Stimulated activated CD8-positive, alpha-beta memory T cell treated with anti-CD3 and anti-CD28 coated beads, Interleukin-4, amount 100 ng/mL, for 48 hours (primary cell): Measurements from ENCODE around the gene PCSK5.
A peak's percentile ranks its signal among the peaks of the same experiment; 100 is the strongest.
"Not testable (repeated sequence)": the region's sequence is repeated elsewhere in the genome, so short reads cannot be mapped to it uniquely, and the experiment has no call there.

Experiments
- DNase-seq: peaks from one replicate; pipeline ENCODE4 v3.0.0-alpha.2; 2020

PCSK5 gene

DNA sequence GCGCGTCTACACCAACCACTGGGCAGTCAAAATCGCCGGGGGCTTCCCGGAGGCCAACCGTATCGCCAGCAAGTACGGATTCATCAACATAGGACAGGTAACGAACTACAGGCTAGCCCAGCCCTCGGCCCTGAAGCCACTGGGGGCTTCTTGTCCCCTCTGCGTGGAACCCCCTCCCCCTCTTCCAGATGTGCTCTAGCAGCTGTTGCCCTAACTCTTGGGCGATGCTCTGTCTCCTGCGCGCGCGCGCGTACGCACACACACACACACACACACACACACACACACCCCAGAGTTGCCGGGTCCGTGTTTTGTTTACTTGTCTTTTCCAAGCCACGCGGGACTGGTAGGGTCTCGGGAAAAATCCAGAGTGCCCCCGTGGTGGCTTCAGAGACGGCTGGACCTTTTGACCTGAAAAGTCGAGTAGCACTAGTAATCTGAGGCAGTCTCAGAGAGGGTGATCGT lies 836 bp downstream of the PCSK5 start:
- DNase-seq = peak; percentile 57

GRCh38 chr9:75891771-75892215 lies 1.3 kb downstream of the PCSK5 start:
- peak; percentile 39 for DNase-seq

GRCh38 chr9:75892216-75892911 lies 1.9 kb downstream of the PCSK5 start:
- peak; percentile 45 for DNase-seq

DNA sequence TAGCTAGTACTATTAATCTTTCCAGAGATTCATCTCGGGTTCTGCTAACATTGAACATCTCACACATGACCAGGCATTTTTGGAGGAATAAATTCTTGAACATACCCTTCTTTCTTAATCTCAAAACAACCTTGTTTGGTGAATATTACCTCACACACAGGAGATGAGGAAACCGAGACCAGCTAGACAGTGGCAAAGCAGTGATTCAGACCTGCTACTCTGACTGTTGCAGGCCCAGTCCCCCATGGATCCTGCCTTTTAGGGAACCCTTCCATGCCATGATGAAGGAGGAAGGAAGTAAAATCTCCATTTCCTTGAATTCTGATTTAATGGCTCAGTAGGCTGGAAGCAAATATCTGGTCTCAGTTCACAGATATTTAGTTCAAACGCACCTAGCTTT lies 2.6 kb downstream of the PCSK5 start:
- DNase-seq = no peak

- DNase-seq = no peak
These were observed 4.1 kb downstream of the PCSK5 start for GRCh38 chr9:75894566-75894965.

DNA sequence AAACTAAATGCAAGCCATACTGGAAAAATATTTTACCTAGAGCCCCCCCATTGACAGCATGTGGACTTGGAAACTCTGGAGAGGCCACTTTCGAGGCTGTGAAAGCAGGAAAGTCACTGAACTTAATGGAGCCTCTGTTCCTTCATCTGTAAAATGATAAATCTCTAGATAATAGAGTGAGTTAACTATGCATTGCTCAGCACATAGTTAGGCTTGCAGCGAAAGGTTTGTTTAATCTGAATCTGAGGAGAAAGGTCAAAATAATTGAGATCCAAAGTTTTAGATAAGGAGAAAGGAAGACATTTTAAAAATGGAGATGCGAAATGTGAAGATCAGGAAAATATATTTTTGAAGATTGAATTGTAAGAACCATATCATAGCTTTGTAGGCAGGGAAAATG lies 4.6 kb downstream of the PCSK5 start:
- no peak for DNase-seq

GRCh38 chr9:75896193-75896592 lies 5.7 kb downstream of the PCSK5 start:
- no peak for DNase-seq

DNA sequence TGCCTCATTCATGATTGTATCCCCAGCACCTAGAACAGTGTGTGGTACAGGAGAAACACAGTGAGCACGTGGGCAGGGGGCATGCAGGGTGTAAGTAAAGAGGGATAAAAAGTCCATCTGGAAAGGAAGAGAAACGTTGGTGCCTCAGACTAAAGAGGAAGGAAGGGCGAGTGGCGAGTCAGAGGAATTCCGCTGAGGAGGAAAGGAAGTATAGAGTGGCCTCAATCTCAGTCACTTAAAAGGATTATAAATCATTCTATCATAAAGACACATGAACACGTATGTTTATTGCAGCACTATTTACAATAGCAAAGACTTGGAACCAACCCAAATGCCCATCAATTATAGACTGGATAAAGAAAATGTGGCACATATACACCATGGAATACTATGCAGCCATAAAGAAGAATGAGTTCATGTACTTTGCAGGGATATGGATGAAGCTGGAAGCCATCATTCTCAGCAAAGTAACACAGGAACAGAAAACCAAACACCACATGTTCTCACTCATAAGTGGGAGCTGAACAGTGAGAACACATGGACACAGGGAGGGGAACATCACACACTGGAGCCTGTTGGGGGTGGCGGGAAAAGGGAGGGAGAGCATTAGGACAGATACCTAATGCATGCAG lies 10.5 kb downstream of the PCSK5 start:
- DNase-seq = not testable (repeated sequence)

DNA sequence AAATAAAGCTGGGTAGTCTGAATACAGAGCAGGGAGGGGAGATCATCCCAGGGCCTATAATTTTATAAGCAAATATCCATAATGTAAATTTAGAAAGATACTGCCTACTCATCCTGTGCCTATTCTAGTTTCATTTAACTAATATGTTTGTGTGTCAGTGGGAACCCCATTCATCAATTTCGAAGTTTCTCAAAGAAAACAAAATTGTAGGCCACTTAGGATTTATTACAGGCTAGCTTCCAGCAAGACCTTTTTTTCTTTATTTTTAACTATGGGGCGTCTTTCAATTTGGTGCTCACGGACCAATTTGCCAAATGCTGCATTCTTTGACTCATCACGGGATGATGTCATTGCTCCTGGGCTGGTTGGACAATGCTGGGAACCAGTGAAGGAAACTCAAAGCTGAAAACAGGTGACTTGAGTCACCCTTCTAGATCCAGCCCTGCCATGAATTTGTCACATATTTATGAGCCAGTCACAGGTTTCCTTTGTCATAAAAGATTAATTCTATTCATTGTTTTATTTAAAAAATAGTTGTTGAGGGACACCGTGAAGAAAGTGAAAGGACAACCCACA lies 13.4 kb downstream of the PCSK5 start:
- DNase-seq = peak; percentile 25

- DNase-seq = no peak
These were observed 13.9 kb downstream of the PCSK5 start for GRCh38 chr9:75904364-75904763.

- no peak for DNase-seq
These were observed 16.1 kb downstream of the PCSK5 start for GRCh38 chr9:75906531-75906930.

DNA sequence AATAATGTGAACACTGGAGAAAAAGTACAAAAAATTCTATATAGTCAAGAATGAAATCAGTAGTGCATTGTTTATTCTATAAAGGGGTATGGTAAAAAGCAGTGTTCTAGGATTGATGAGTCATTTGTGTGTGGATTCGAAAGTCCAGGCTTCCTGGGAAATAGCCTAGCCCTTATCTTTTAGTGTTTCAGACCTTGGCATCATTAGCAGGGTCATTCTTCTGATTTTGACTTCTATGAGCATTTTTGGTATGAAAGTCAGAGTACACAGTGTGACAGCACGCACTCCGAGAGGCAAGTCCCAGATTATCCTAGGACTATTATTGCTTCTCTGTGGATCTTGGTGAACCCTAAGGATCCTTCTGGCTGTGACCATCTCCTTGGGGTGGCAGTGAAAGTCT lies 16.9 kb downstream of the PCSK5 start:
- DNase-seq = no peak

DNA sequence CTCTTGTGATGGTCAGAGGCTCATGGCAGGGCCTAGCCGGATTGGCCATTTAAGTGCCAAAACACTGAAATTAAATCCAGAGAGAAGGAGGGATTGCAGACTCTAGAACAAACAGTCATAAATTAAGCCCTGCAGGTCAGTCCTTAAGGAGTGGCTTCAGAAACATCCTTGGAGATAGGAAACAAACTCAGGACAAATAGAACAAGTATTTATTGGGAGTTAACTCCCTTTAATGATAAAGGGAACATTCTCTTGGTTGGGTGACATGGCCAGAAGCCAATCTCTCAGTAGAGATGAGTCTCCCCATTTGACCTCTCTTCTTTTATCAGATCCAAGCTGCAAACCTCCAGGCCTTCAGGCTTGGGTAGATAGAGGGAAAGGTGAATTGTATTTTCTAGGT lies 17.4 kb downstream of the PCSK5 start:
- DNase-seq = no peak

- no peak for DNase-seq
These were observed 19.3 kb downstream of the PCSK5 start for GRCh38 chr9:75909776-75910175.

GRCh38 chr9:75910731-75911130 lies 20.3 kb downstream of the PCSK5 start:
- no peak for DNase-seq

DNA sequence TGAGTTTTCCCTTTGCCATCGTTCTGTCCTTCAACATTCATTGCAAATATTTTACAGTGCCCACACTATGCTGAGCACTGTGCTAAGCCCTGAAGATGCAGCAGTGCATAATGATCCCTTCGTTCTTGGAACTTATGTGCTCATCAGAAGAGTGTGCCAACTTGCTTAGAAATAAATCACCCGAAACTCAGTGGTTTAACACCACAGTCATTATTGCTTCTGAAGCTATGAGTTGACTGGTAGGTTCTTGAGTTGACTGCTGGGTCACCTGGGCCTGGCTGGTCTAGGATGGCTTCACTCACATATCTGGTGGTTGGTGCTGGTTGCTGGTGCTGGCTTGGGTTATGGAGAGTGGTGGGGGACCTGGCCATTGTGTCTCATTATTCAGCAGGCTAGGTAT lies 20.9 kb downstream of the PCSK5 start:
- peak; percentile 40 for DNase-seq

DNA sequence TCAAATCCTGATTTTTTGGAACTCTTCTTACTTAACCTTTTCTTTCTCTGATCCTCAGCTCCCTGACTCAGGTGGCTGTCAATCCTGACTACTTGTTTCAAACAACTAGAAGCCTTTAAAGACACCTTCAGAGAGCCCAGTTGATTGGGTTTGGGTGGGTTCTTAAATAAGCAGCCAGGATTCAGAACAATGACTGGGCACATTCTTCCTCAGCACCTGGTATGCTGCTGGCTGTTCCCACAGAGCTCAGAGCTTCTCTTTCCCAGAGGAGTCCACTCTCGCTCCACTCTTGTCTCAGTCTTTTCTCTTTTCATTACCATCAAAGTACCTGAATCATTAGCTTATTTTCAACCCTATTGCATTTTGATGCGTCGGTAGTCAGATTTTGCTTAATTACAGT lies 22.5 kb downstream of the PCSK5 start:
- DNase-seq = no peak

GRCh38 chr9:75914002-75914401 lies 23.5 kb downstream of the PCSK5 start:
- DNase-seq = no peak

DNA sequence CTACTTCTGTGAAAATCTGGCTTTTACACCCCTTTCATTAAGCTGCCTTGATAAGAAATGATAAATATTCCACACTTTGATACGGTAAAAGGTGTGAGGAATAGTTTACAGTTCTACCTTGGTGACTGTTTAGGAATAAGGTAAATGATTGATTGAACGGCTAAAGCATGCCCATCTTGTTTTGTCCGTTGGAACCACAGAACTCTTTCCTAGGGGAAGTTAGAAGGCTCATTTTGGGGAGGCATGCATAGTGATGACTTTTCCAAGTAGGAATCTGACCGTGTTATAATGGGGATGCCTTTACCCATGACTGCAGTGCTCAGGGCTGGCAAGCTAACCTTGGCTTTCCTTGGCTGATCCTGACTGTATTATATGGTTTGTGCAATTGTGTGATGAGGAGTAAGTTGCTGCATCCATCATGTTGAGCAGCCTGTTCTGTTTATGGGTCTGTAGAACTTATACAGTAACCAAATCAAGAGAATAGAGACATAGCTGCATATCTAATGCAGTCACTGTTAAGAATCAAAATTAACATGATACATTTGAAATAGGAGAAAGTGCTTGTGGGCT lies 24.5 kb downstream of the PCSK5 start:
- DNase-seq = no peak

DNA sequence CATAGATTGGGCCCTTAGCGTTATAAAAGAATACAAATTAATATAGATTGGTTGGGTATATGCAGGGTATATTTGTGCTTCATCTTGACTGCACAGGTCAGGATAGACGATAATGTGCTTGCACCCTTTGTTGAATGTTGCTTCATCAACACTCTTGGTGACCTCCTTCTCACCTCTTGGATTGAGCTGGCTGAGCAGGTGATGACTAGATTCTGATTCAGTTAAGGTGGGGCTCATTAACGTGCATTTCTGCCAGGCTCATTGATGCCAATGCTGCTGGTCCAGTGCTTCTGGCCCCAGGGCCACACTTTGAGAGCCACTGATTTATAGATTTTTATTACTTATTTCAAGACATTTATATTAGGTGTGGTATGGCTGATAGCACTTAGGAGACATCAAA lies 27.7 kb downstream of the PCSK5 start:
- peak; percentile 30 for DNase-seq

GRCh38 chr9:75918909-75919308 lies 28.4 kb downstream of the PCSK5 start:
- DNase-seq = no peak

GRCh38 chr9:75921391-75922127 lies 31.1 kb downstream of the PCSK5 start:
- DNase-seq = no peak

GRCh38 chr9:75926385-75926784 lies 35.9 kb downstream of the PCSK5 start:
- no peak for DNase-seq
